ENCODE data around the gene EEF1AKMT1.
"Not testable (repeated sequence)": the region's sequence is repeated elsewhere in the genome, so short reads cannot be mapped to it uniquely, and the experiment has no call there.

Gene EEF1AKMT1

GRCh38 chr13:20684041-20684440 lies 89.7 kb downstream of the EEF1AKMT1 start:
- no peak overlapping the region for H3K4me3 ChIP-seq (ENCODE audit: insufficient read depth, low read depth, low read length)
- H3K27me3 ChIP-seq (ENCODE audit: control insufficient read depth, insufficient read depth, low read length, poor library complexity, severe bottlenecking), result no peaks in the 10 kb centered on the region
- H3K4me1 ChIP-seq (ENCODE audit: control insufficient read depth, insufficient read depth, low read length), result peaks cover 5% of the 10 kb centered on the region
- H3K9me3 ChIP-seq (ENCODE audit: control insufficient read depth, low read length), result no peaks in the 10 kb centered on the region
- 88 to 92% methylated on average over 4 of the region's 4 CpGs for WGBS, 2 experiments
- no peak overlapping the region for H3K27ac ChIP-seq (ENCODE audit: insufficient read depth, low read depth, low read length, poor library complexity, severe bottlenecking)
- no peaks in the 10 kb centered on the region for H3K36me3 ChIP-seq (ENCODE audit: control insufficient read depth, insufficient read depth, low read length)

- WGBS, 2 experiments, result 79 to 83% methylated on average over 1 of the region's 1 CpG
Observed at GRCh38 chr13:20682061-20682460, 91.7 kb downstream of the EEF1AKMT1 start.

GRCh38 chr13:20681481-20681880 lies 92.3 kb downstream of the EEF1AKMT1 start:
- H3K36me3 ChIP-seq (ENCODE audit: control insufficient read depth, insufficient read depth, low read length); H3K4me1 ChIP-seq (ENCODE audit: control insufficient read depth, insufficient read depth, low read length); H3K4me3 ChIP-seq (ENCODE audit: insufficient read depth, low read depth, low read length); H3K27me3 ChIP-seq (ENCODE audit: control insufficient read depth, insufficient read depth, low read length, poor library complexity, severe bottlenecking); H3K9me3 ChIP-seq (ENCODE audit: control insufficient read depth, low read length); H3K27ac ChIP-seq (ENCODE audit: insufficient read depth, low read depth, low read length, poor library complexity, severe bottlenecking): not testable (repeated sequence)
- WGBS, 2 experiments, result 72 to 83% methylated on average over 5 of the region's 5 CpGs

More at GRCh38 chr13:20682061-20682460, 91.7 kb downstream of the EEF1AKMT1 start:
- Histone ChIP-seq H3K4me1 (ENCODE audit: control insufficient read depth, insufficient read depth, low read length) (peaks cover 5% of the 10 kb centered on the region), H3K27ac (ENCODE audit: insufficient read depth, low read depth, low read length, poor library complexity, severe bottlenecking) (no peak overlapping the region), H3K4me3 (ENCODE audit: insufficient read depth, low read depth, low read length) (no peak overlapping the region), H3K9me3 (ENCODE audit: control insufficient read depth, low read length) (no peaks in the 10 kb centered on the region), H3K27me3 (ENCODE audit: control insufficient read depth, insufficient read depth, low read length, poor library complexity, severe bottlenecking) (no peaks in the 10 kb centered on the region), H3K36me3 (ENCODE audit: control insufficient read depth, insufficient read depth, low read length) (no peaks in the 10 kb centered on the region)

GRCh38 chr13:20680416-20681080 lies 93.2 kb downstream of the EEF1AKMT1 start:
- Histone ChIP-seq H3K36me3 (ENCODE audit: control insufficient read depth, insufficient read depth, low read length) (no peaks in the 10 kb centered on the region), H3K9me3 (ENCODE audit: control insufficient read depth, low read length) (no peaks in the 10 kb centered on the region), H3K27me3 (ENCODE audit: control insufficient read depth, insufficient read depth, low read length, poor library complexity, severe bottlenecking) (no peaks in the 10 kb centered on the region), H3K4me3 (ENCODE audit: insufficient read depth, low read depth, low read length) (no peak overlapping the region), H3K4me1 (ENCODE audit: control insufficient read depth, insufficient read depth, low read length) (peaks cover 5% of the 10 kb centered on the region), H3K27ac (ENCODE audit: insufficient read depth, low read depth, low read length, poor library complexity, severe bottlenecking) (no peak overlapping the region)
- 94 to 96% methylated on average over 10 of the region's 10 CpGs for WGBS, 2 experiments

- Histone ChIP-seq H3K9me3 (ENCODE audit: control insufficient read depth, low read length) (no peaks in the 10 kb centered on the region), H3K4me1 (ENCODE audit: control insufficient read depth, insufficient read depth, low read length) (peaks cover 5% of the 10 kb centered on the region), H3K4me3 (ENCODE audit: insufficient read depth, low read depth, low read length) (no peak overlapping the region), H3K27ac (ENCODE audit: insufficient read depth, low read depth, low read length, poor library complexity, severe bottlenecking) (no peak overlapping the region), H3K36me3 (ENCODE audit: control insufficient read depth, insufficient read depth, low read length) (no peaks in the 10 kb centered on the region), H3K27me3 (ENCODE audit: control insufficient read depth, insufficient read depth, low read length, poor library complexity, severe bottlenecking) (no peaks in the 10 kb centered on the region)
- 74 to 80% methylated on average over 3 of the region's 3 CpGs for WGBS, 2 experiments
Observed at GRCh38 chr13:20679879-20680278, 93.9 kb downstream of the EEF1AKMT1 start.

Measured in ectodermal cell (in vitro differentiated cells).